Activated B cell treated with CpG ODN at 0.5 μM for 24 hours (primary cell): ENCODE data around the gene MEF2D. TPM values are rescaled to one million over a fixed set of nuclear protein-coding genes. Genes with fewer than 3 reads are reported as not detected.

Experiments used
- ATAC-seq: fragments of 200-7000 bp; cut with Tn5 transposase; one replicate; pipeline ENCODE4 v1.10.0; 2021; ENCODE audit warnings: low read depth, mild to moderate bottlenecking, moderate library complexity
- CTCF ChIA-PET: fragments of 350-600 bp; sonication (Branson Sonifier 250); formaldehyde crosslinking; loops from one replicate; lab custom pipeline; 2021; ENCODE audit warnings: antibody characterized with exemption; lab: Charles Lee
- POLR2A ChIA-PET: fragments of 350-600 bp; sonication (Branson Sonifier 250); formaldehyde crosslinking; loops from one replicate; lab custom pipeline; 2021; ENCODE audit warnings: antibody characterized with exemption; lab: Charles Lee
- DNase-seq: peaks from one replicate; pipeline ENCODE4 v3.0.0; 2022
- H3K27ac Mint-ChIP-seq: one replicate; pipeline ENCODE4 v1.8.0; 2020; ENCODE audit warnings: mixed read lengths
- H3K27me3 Mint-ChIP-seq: one replicate; pipeline ENCODE4 v1.8.0; 2021; ENCODE audit warnings: mixed read lengths
- H3K36me3 Mint-ChIP-seq: one replicate; pipeline ENCODE4 v1.8.0; 2021; ENCODE audit warnings: low read depth, mixed read lengths
- H3K4me1 Mint-ChIP-seq: one replicate; pipeline ENCODE4 v1.8.0; 2021; ENCODE audit warnings: mixed read lengths
- H3K4me3 Mint-ChIP-seq: one replicate; pipeline ENCODE4 v1.8.0; 2020; ENCODE audit warnings: mild to moderate bottlenecking, mixed read lengths
- H3K9me3 Mint-ChIP-seq: one replicate; pipeline ENCODE4 v1.8.0; 2020; ENCODE audit warnings: mixed read lengths
- intact Hi-C: fragments of 100-400 bp; cut with micrococcal nuclease; formaldehyde crosslinking; loops from one replicate; pipeline ENCODE4 v1.15.1; 2024
- total RNA-seq: library from RNA; stranded (reverse); gene quantifications from 2 replicates; pipeline ENCODE4 v1.2.3, GENCODE V29; 2022
- TF ChIP-seq, protein P1 (sequence below): fragments of 200-600 bp; IDR thresholded peaks from one replicate; pipeline ENCODE4 v1.8.0; 2022; ENCODE audit warnings: antibody characterized with exemption, mild to moderate bottlenecking

The MEF2D gene
- total RNA-seq, 1 donor from 2014 or later: 114 TPM

DNA sequence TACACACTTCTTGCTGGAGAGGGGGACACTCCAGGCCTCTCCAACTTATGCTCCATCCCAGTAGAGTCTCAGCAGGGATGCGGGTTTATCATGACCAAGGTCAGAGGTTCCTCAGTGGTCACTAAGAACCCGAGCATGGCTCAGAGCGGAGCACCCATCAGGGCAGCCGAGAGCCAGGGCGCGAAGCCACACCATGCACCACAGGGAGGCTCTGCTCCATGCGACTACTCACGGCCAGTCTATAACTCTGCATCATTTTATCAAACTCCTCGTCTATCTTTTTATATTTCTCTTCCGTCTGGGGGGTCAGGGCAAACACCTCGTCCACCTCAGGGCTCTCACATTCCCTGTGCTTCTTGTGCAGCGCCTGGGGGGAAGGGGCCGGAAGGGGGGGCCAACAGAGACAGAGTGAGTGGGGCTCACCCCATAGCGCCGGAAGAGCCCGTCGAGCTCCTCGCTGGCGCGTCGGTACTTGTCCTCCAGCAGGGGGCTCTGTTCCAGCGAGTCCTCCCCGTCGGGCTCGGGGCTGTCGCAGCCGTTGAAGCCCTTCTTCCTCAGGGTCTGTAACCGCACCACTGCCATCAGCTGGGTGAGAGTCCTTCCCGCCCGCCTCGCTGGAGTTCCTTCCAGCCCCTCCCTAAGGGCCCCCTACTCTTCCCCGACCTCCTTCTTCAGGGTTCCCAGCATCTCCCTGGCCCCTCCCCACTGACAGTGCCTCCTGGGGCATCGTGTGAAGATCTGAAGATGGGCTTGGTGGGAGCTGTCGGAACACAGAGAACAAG lies 20.0 kb downstream of the MEF2D start:
- peak; percentile 65 for DNase-seq
- intact Hi-C loops: loop anchor here (1.0 to 2.0 kb wide), 8 partner anchors 12 to 128 kb away; partner anchors contain the start of gene IQGAP3
- TF ChIP-seq, protein P1, sequence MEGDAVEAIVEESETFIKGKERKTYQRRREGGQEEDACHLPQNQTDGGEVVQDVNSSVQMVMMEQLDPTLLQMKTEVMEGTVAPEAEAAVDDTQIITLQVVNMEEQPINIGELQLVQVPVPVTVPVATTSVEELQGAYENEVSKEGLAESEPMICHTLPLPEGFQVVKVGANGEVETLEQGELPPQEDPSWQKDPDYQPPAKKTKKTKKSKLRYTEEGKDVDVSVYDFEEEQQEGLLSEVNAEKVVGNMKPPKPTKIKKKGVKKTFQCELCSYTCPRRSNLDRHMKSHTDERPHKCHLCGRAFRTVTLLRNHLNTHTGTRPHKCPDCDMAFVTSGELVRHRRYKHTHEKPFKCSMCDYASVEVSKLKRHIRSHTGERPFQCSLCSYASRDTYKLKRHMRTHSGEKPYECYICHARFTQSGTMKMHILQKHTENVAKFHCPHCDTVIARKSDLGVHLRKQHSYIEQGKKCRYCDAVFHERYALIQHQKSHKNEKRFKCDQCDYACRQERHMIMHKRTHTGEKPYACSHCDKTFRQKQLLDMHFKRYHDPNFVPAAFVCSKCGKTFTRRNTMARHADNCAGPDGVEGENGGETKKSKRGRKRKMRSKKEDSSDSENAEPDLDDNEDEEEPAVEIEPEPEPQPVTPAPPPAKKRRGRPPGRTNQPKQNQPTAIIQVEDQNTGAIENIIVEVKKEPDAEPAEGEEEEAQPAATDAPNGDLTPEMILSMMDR: peak; percentile 55
- peak; percentile 87 for ATAC-seq
- ChIA-PET CTCF (interaction anchor here (0.5 to 3.8 kb wide), 35 partner anchors 8 to 144 kb away, joined by 3 to 164 read pairs (median 6); partner anchors contain the start of genes GPATCH4, MEF2D, NAXE and TTC24), POLR2A (interaction anchor here (0.5 to 22.2 kb wide), 23 partner anchors 10 to 527 kb away, joined by 3 to 1179 read pairs (median 5); partner anchors contain the start of genes GPATCH4, MEF2D, NAXE and TTC24)
- no peaks in the 10 kb centered on the region for H3K9me3 Mint-ChIP-seq
- H3K4me1 Mint-ChIP-seq: peaks cover 56% of the 10 kb centered on the region
- peaks cover 89% of the 10 kb centered on the region for H3K36me3 Mint-ChIP-seq
- peak overlapping the region; percentile 68 for H3K4me3 Mint-ChIP-seq
- no peaks in the 10 kb centered on the region for H3K27me3 Mint-ChIP-seq
- H3K27ac Mint-ChIP-seq: peak overlapping the region; percentile 87

- ATAC-seq (no peak), DNase-seq (no peak)
- H3K27ac Mint-ChIP-seq: peak overlapping the region; percentile 87
- intact Hi-C loops: loop anchor here (1.0 to 2.0 kb wide), 5 partner anchors 24 to 128 kb away; partner anchors contain the start of gene IQGAP3
- TF ChIP-seq, protein P1: no peak
- CTCF ChIA-PET: interaction anchor here (0.7 to 3.8 kb wide), 33 partner anchors 9 to 144 kb away, joined by 3 to 164 read pairs (median 8); partner anchors contain the start of genes GPATCH4, MEF2D, NAXE and TTC24
- POLR2A ChIA-PET: interaction anchor here (0.6 to 22.2 kb wide), 17 partner anchors 9 to 526 kb away, joined by 3 to 1179 read pairs (median 4); partner anchors contain the start of genes MEF2D, NAXE and TTC24
- H3K36me3 Mint-ChIP-seq: peaks cover 93% of the 10 kb centered on the region
- no peaks in the 10 kb centered on the region for H3K9me3 Mint-ChIP-seq
- peaks cover 52% of the 10 kb centered on the region for H3K4me1 Mint-ChIP-seq
- no peak overlapping the region for H3K4me3 Mint-ChIP-seq
- no peaks in the 10 kb centered on the region for H3K27me3 Mint-ChIP-seq
Measured at GRCh38 chr1:156480016-156480370, 20.6 kb downstream of the MEF2D start.

DNA sequence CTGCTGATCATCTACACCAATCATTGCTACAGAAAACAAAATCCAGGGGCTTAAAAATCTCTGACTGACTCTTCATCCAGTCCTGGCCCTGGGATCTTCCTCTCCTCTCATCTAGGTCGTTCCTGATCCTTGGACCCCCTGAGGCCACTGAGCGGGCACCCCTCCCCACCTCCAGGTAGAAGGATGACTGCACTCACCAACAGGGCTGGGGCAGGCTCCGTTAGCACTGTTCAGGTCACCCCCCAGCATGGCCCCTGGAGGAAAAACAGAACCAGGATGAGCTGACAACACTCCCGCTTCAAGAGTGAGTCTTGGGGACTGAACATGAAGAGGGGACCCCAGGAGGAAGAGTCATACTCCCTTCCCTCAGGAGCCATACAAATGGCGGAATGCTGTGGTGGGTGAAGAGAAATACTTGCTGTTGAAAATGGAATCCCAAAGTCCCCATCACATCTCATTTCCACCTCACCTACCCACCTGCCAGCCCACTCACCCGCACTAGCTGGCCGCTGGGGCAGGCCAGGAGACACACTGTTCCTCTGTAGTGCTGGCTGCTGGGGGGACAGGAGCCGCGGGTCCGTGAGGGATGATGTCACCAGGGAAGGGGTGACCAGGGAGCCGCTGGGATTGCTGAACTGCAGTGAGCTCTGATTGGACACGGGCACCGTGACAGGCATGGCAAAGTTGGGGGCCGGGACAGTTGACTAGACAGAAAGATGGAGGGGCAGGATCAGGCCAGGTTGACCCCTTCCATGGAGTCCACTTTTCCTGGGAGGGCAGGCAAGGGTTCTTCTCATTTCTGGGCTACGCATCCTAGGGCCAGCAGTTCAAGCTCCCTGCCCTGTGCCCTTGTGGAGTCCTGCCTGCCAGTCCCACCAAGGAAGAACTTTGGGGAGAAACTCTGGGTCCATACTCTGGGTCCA lies 21.2 kb downstream of the MEF2D start:
- POLR2A ChIA-PET: interaction anchor here (1.9 to 22.2 kb wide), 4 partner anchors 20 to 129 kb away, joined by 12 to 1179 read pairs (median 29); partner anchors contain the start of genes MEF2D and TTC24
- ATAC-seq: no peak
- intact Hi-C loops: loop anchor here (1.0 to 2.0 kb wide), 5 partner anchors 23 to 129 kb away; partner anchors contain the start of gene IQGAP3
- Mint-ChIP-seq H3K27ac (peak overlapping the region; percentile 30), H3K36me3 (peaks cover 95% of the 10 kb centered on the region), H3K9me3 (no peaks in the 10 kb centered on the region), H3K4me3 (no peak overlapping the region), H3K27me3 (no peaks in the 10 kb centered on the region), H3K4me1 (peaks cover 47% of the 10 kb centered on the region)
- TF ChIP-seq, protein P1: no peak
- CTCF ChIA-PET: interaction anchor here (2.0 to 3.8 kb wide), 5 partner anchors 11 to 129 kb away, joined by 13 to 164 read pairs (median 28); partner anchors contain the start of gene MEF2D
- DNase-seq: no peak

DNA sequence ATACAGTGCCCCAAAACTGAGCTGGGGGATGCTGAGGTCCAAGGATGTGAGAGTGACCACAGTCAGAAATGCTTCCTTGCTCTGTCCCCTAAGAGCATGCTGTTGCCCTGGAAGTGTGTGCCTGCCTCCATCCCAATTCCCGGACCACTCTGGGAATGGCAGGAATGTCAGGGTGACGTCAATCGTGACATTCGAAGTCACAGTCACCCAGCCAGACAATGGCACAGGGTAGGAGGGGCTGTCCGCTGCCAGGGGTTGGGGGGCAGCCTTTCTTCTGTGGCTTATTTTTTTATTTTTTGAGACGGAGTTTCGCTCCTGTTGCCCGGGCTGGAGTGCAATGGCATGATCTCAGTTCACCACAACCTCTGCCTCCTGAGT lies 22.3 kb downstream of the MEF2D start:
- intact Hi-C loops: no loop called here
- H3K4me1 Mint-ChIP-seq: peaks cover 36% of the 10 kb centered on the region
- ChIA-PET POLR2A (interaction anchor here (22.2 kb wide), 1 partner anchor 21 kb away, joined by 1179 read pairs; the partner anchor contains the start of gene MEF2D), CTCF (interaction anchor here (1.8 kb wide), 1 partner anchor 130 kb away, joined by 4 read pairs; no protein-coding TSS in a partner anchor)
- H3K36me3 Mint-ChIP-seq: peaks cover 98% of the 10 kb centered on the region
- TF ChIP-seq, protein P1: no peak
- no peaks in the 10 kb centered on the region for H3K9me3 Mint-ChIP-seq
- DNase-seq (no peak), ATAC-seq (no peak)
- no peak overlapping the region for H3K27ac Mint-ChIP-seq
- H3K27me3 Mint-ChIP-seq: no peaks in the 10 kb centered on the region
- no peak overlapping the region for H3K4me3 Mint-ChIP-seq
